GM18507 (cell line): ENCODE results near the gene CNTF.

ENCODE experiments used
- DNase-seq: peaks from one replicate; pipeline ENCODE4 v3.0.0; 2011; ENCODE audit warnings: low read depth; ENCODE audit not compliant: insufficient read length; ENCODE audit errors: extremely low spot score
- FAIRE-seq: peaks from 2 replicates; lab custom pipeline; 2011; peaks lifted over from hg19 to GRCh38; lab: Jason Lieb, UNC

The CNTF gene

DNA sequence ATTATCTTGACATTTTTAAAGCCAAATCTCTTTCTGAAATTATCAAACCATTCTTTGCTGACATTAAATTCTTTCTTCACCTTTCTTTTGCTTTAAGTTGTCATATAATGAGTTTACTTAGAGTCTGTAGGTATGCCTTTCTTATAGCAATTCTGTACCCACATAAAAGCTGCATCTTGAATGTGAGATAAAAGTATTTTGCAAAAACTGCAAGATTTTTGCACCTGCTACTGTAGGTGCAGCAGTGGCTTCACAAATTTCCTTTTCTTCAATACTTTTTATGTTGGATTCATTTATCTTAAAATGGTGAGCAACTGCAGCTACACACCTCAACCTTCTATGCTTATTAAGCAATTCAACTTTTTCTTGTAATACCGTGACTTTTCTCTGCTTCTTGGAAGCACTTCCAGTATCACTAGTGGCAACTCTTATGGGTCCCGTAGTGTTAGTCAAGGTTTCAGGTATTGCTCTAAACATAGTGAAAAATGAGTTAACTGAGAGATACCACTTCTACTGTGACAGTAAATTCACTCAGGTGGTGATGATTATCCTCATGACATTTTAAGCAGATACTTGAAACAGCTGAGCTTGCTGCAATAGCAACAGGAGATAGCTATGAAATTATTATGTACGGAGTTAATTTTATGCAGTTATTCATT is 24.9 kb upstream of the CNTF start:
- FAIRE-seq (no peak), DNase-seq (no peak)

DNA sequence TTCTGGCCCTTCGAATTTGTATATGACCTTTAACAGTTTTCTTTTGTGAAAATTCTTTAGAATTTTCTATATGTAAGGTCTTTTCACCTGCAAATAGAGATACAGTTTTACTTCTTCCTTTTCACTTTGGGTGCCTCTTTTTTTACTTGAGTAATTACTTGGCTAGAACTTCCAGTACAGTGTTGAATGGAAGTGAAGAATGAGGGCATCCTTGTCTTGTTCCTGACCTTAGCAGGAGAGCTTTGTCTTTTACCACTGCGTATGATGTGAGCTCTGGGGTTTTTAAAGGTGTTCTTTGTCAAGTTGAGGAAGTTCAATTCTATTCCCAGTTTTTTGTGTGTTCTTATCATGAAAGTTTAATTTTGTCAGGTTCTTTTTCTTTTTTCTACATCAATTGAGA is 22.0 kb upstream of the CNTF start:
- DNase-seq (no peak), FAIRE-seq (no peak)

DNA sequence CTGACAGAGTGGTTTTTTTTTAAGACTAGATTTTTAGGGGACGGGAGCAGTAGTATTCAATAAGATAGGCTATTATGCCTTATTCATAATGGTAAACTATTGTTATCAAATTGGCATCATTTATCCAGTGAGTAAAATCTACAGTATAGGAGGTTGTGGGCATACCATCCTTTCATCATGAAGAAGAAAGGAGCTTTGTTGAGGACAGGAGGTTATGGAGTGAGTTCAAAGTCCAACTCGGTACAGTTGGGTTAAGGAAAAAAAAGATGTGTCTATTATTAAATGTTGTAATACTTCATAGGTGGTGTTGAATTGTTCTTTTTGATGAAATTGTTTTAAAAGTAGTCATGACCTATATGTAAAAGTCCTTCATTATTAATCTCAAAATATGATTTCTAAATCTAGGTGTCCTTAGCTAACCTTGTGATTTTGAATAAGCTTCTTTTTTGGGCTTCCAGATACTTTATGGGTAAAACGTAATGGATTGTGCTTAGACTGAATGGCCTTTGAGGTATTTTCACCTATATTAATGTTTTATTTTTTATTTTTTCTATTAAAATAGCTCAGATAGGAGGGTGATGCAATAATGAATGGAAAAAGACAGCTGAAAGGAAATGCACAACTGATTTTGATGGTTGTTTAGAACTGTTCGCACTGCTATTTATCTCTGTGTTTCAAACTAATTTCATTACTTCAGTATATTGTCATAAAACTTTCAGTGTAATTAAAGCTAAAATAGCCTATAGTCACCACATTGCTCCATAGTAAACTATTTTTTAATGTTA is 15.3 kb upstream of the CNTF start:
- FAIRE-seq = no peak
- no peak for DNase-seq

DNA sequence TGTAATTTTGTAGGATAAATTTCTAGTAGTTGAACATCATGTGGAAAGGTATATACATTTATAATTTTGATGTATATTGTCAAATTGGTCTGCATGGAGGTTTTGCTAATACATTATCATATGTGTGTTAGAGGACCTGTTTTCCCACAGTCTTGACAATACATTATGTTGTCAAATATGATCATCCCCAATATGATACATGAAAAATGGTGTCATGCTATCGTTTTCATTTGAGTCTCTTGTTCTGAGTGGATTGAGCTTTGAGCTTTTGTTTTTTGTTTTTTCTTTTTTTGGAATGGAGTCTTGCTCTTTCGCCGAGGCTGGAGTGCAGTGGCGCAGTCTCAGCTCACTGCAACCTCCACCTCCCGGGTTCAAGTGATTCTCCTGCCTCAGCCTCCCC is 14.1 kb upstream of the CNTF start:
- DNase-seq (no peak), FAIRE-seq (no peak)

DNA sequence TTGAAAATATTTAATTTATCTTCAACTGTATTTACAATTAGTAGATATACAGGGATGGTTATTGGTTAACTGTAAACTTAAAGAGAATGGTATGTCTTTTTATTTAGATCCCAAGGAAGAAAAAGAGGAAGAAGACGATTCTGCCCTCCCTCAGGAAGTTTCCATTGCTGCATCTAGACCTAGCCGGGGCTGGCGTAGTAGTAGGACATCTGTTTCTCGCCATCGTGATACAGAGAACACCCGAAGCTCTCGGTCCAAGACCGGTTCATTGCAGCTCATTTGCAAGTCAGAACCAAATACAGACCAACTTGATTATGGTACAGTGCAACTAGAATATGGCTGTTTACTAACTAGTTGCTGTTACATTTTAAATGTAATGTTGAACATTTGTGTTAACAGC is 12.7 kb upstream of the CNTF start:
- FAIRE-seq (no peak), DNase-seq (no peak)

DNA sequence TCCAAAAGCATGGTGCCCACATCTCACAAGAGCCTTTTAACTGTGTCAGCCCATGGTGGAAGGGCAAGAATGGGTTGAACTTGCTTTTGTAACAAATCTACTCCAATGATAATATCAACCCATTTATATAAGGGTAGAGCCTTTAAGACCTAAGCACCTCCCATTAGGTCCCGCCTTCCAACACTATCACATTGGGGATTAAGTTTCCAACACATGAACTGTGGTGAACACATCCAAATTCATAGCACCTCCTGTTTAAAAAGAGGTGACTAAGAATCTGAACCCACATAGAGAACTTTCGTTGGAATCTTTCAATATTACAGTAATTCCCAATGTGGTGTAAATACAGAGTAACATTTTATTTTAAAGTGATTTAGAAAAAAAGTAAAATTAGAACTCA is 9.2 kb upstream of the CNTF start:
- FAIRE-seq (no peak), DNase-seq (no peak)

DNA sequence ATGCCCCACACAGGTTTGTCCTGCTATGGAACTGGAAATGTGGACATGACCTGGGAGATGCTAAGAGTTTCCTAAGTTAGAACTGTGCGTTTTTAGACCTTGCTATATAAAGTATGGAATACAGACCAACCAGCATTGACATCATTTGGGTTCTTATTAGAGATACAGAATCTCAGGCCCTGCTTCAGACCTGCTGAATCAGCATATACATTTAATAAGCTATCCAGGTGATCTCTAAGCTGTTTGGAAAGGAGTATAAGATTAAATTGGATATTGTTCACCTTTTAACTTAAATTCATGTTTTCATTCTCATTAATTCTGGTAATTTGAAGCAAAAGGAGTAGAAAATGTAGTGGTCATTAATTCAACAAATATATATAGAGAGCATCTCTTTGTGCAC is 6.9 kb upstream of the CNTF start:
- FAIRE-seq = no peak
- DNase-seq = no peak

DNA sequence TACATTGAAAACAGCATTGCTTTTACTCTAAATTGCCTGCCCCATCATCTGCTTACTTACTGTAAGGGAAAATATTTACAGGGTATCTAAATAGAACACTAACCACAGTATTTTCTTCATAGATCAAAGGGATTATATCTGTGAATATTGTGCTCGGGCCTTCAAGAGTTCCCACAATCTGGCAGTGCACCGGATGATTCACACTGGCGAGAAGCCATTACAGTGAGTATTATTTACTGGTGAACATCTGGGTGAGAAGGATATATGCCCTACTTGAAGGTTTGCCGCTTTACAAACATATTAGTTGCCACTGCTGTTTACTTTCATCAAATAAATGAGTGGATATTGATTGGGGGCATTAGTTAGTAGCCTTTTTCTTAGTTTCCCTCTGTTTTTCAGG is 5.9 kb upstream of the CNTF start:
- no peak for FAIRE-seq
- DNase-seq = no peak

DNA sequence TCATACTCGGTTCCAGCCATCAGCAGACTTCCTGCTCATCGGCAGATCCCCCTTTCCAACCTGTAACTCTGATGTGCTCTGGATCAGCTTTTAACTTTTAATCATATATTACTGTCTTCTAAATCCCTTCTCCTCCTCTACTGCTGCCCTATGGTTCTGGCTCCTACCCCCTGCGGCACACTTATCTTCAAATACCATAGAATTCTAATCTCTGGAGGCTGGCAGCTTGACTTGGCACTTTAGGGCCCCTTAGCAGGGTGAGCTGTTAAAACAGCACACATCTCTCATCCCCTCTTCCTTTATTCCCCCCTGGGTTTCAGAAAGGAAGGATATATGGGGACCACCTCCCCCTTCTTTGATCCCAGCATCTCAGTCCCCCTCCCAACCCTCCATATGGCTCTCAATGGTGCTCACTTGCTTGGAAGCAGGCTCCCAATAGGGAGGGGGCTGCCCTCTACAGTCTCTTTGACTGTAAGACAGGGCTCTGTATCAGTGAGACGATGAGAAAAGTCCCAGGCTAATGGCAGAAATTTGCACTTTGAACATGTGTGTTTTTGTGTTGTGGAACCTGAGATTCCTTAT is 4.4 kb upstream of the CNTF start:
- FAIRE-seq (peak; percentile 46), DNase-seq (no peak)

DNA sequence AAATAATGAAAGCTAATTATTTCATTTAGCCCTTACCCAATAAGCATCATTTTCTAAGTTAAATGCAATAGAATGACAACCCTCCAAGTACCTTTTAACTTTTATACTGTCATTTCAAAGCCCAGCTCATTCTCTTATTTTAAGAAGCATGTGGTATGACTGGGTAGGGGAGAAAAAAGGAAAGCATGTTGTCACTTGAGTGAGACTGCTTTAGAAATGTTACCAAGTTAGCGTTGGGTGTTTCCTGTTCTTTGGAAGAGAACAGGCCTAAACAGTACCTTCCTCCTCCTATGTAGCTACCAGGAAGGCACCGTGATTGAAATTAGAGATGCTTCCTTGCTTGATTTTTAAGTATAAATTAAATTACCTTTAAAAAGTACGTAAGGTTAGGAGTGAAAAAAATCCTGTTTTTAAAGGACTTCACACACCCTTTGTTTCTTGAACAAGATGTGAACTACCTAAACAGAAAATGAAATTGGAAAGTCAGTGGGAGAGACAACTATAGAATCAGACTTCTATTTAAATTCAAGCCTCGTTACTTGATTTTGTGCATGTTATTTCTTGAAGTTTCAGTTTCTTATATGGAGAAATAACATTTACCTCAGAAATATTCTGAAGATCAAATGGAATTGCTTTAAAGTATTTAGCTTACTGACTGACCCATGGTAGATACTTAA is 741 bp upstream of the CNTF start:
- FAIRE-seq = no peak
- DNase-seq = no peak

DNA sequence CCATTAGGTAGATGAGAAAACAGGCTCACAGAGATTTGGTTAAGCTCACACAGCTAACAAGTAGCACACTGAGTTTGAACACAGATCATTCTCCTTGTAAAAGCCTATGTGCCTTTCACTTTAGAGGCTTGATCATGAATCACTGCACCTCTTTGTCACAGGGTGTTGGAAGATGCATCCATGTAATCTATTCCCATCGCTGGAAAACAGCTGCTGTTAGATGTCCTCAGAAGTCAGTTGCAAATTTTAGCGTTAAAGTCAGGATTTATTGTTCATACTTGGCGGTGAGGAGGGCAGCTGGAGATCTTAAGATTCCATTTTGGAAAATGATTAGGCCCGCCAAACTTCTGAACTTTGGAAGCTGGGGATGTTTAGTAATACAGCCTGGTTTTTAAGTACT is 2.6 kb downstream of the CNTF start:
- DNase-seq (no peak), FAIRE-seq (no peak)

DNA sequence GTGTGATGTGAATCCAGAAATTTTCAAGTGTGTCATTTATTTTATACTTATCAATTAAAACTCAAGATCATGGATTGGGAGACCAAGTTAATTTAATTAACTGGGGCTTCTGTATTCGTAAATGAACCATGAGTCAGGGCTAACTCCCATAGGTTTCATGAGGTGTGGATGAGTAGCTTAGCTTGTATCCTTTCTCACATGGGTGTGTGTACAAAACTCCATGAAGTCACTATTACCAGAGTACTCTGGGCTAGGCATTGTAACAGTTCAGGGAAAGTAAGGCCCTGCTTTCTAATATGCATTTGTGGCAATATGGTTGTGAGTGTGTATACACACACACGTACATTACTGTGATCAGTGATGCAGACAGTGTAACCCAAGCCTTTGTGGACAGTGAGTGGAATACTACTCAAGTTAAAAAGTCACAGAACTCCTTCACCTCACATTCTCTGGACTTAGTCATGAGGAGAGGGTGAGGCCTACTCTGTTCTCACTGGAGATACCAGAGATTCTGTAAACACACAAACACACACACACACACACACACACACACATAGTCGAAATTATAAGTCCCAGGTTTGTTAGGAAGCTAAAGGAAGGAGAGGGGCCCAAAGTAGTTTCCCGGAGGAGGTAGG is 3.5 kb downstream of the CNTF start:
- FAIRE-seq = no peak
- DNase-seq = no peak

DNA sequence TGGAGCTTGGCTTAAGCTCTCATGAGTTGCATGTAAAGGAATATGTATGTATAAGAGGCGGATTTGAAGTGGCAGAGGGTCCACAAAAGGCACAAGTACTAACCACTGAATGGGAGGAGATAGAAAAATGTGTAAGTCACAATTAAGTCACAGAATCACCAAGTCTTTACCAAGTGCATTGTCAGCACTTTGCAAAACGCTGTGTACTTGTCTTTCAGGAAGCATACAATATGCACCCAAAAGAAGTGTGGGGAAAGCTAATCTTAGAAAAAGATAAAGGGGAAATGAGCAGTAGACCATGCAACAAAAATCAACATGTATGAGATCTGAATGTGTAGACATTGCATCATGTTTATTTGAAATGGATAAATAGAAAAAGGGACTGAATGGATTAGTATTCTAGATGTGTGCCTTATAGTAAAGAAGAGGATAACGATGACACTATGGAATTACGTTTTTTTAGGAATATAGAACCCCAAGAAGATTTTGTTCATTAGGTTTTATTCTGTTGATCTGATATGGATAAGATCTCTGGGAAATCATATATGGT is 4.5 kb downstream of the CNTF start:
- FAIRE-seq (no peak), DNase-seq (no peak)

DNA sequence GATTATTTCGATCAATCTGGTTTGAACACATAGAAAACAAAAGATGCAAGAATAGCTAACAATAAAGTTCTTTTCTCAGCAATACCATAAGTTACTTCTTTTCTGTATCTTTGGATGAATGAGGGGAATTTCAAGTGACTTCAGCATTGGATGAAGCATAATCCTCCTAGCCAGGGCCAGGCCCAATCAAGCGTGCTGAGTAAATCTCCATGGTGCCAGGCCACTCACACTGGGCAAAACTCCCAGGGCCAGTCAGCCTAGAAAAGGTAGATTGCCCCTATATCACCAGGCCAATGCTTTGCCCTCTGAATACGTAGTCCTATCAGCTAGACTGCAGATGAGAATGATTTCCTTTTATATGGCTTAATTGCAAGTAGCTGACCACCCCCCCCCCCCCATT is 6.0 kb downstream of the CNTF start:
- DNase-seq = no peak
- FAIRE-seq = no peak

DNA sequence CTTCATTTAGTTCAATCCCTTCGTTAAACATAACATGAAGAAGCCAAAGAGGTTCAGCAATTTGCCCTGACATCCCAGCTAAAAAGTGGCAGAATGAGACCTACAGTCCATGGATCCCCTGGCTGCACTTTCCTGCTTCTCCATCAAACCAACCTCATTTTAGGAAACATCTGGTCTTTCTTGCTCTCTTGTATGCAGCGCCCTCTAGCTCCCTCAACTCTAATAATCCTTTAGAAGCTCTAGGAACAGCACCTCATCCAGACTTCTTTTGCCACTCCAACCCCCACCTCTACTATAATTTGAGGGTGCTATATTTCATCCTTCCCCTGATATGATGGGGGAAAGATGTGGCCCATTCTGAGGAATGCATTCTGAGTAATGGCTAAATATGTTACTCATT is 7.4 kb downstream of the CNTF start:
- DNase-seq = no peak
- FAIRE-seq = peak; percentile 60

DNA sequence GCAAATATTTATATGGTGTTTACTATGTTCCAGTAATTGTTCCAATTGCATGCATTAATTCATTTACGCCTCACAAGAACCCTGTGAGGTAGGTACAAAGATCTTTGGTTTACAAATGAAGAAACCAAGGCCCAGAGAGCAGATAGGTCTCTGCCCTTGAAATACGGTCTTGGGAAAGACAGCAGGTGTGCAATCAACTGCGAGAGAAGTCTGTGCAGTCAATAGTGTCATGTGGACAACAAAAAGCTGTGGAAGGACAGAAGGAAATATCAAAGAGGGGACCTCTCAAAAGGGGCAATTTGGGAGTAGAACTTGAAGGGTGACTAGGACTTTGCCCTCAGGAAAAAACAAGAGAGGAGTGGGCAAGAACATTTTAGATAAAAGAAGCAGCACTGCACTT is 8.9 kb downstream of the CNTF start:
- no peak for FAIRE-seq
- DNase-seq = no peak

DNA sequence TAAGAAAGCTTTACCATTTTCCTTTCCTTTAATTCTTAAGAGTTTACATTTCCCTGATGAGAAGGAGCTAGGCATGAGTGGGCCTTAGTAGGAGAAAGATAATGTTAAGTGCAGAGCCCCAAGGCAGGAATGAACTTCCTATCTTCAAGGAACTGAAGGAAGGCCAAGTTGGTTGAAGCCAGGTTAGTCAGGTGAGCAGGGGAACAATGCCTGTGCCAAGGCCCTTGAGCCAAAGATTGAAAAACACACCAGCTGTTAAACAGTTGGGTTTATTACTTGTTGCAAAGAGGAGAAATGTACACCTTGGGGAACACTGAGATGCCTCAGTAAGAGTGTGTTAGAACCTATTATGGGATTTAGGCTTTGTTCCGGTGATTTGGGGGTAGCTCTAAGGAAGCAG is 10.0 kb downstream of the CNTF start:
- FAIRE-seq = no peak
- DNase-seq = no peak

DNA sequence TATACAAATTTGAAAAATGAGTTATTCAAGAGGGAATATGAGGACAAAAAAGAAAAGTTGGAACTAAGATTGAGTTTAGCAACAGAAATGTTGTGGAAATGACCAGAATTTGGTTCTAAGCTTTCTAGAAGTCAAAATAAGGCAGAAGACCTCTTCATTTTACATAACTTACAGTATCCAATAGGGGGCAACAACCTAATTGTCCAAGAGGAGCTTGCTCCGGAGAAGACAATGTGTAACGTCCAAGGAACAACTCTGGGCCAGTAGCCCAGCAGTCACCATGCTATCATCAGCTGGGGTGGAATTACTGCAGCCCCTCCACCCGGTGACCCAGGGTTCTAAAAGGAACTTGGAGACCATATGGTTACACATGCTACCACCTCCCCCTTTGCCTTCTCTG is 14.1 kb downstream of the CNTF start:
- FAIRE-seq = no peak
- DNase-seq = no peak

DNA sequence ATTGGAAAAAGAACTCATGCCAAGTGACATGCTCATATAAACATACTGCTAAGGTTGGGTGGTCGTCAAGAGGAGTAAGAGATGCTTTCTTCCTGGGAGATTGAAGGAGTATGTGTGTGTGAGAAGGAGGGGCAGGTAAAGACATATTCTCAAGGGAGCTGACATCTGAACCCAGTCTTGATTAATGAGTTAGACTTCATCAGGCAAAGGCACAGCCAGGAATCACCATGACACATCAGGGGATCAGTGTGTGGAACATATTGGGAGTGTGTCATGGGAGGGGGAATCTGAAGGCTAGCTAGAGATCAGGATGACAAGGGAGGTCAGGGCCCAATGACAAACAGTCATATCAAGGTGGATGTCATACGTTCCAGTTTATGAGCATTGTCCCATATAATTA is 14.9 kb downstream of the CNTF start:
- DNase-seq = no peak

DNA sequence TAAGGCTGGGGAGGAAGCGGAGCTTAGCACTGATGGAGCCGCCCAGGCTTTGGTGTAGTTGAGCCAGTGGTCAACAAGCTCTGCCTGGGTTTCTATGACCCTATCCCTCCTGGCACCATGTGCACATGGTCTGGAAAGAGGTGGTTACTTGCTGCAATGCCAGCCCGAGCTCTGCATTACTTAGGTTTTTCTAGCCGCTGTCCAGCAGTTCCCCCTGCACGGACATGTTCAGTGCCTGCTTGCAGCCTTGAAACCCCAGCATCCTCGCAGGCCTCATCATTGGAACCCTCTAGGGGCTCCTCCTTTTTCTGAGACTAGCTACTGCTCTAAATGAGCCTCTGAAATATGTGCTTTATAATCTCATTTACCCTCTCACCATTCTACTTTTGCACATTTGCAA is 16.6 kb downstream of the CNTF start:
- no peak for DNase-seq
- FAIRE-seq = no peak

More for the DNA sequence above, 14.9 kb downstream of the CNTF start:
- FAIRE-seq = no peak
